ENCODE data around the gene GSX1.
"Not testable (repeated sequence)": the region's sequence is repeated elsewhere in the genome, so short reads cannot be mapped to it uniquely, and the experiment has no call there.

GSX1 gene

GRCh38 chr13:27792393-27793218, at the start of gene GSX1:
Gene GSX1 (plus strand): TSS chr13:27792483. CDS start chr13:27792691, 208 bp downstream.
- peak; percentile 73 for DNase-seq (ENCODE audit: low spot score)

DNA sequence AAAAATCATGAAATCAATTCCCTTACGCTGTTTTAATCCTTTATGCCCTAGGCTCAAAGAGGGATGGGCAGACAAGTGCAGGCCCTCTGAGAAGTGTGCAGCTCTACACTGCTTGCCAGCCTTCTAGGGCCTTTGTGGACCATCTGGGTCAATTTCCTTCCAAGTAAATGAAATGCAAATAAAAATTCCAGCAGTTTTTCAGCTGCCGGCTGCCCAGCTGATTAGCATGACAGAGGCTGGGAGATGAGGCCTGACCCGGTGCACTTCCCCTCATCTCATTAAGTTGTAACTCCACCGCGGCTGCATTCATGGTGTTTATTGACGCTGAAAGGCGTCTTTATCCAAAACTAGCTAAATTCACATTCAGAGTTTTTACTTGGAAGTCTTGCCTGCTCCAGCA, 47.5 kb upstream of the GSX1 start:
- no peak for DNase-seq (ENCODE audit: low spot score)

- no peak for DNase-seq (ENCODE audit: low spot score)
Observed at GRCh38 chr13:27745301-27745700, 47.0 kb upstream of the GSX1 start.

DNA sequence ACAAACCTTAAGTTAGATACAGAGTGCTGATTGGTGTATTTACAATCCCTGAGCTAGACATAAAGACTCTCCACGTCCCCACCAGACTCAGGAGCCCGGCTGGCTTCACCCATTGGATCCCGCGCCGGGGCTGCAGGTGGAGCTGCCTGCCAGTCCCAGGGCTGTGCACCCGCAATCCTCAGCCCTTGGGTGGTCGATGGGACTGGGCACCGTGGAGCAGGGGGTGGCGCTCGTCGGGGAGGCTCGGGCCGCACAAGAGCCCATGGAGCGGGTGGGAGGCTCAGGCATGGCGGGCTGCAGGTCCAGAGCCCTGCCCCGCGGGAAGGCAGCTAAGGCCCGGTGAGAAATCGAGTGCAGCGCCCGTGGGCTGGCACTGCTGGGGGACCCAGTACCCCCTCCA, 44.1 kb upstream of the GSX1 start:
- DNase-seq (ENCODE audit: low spot score), result not testable (repeated sequence)

DNA sequence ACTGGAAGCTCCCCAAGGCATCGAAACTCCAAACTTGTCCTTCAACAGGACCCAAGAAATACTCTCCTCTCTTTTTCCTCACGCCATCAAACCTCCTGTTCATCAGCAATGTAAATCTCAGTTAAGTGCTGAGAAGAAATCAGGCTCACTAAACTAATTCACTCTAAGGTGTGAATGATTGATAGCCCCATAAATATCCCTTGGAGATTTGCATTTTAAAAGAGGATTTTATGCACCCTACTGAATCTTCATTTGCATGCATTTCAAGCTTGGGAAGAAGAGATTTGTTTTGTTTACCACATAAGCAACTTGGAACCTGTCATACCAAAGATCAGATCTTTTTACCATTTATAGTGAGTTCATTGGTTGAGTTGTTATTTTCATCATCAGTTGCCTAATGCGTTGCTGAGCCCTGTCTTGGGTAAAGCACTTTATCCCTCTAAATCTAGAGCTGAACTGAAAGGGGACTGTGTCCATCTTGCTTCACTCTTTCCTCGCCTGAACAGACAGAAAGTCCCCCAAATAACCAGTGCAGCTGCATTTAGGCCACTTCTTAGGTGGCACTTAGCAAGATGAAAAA, 40.2 kb upstream of the GSX1 start:
- no peak for DNase-seq (ENCODE audit: low spot score)

DNA sequence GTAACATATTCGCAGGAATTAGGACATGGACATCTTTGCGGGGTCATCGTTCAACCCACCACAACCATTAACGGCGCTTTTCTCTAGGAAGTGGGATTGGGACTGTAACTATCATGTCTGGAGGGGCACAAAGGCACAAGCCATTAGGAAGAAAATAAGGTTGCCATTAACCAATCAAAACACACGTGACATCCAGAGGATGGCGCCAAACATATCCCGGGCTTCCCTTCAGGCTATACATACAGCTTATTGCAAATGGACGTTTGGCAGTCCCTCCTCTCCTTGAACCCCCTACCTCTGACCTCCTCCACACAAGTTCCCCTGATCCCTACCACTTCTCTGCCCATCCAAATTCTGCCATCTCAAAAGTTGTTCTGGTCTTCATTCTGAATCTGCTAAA, 26.6 kb upstream of the GSX1 start:
- no peak for DNase-seq (ENCODE audit: low spot score)

DNA sequence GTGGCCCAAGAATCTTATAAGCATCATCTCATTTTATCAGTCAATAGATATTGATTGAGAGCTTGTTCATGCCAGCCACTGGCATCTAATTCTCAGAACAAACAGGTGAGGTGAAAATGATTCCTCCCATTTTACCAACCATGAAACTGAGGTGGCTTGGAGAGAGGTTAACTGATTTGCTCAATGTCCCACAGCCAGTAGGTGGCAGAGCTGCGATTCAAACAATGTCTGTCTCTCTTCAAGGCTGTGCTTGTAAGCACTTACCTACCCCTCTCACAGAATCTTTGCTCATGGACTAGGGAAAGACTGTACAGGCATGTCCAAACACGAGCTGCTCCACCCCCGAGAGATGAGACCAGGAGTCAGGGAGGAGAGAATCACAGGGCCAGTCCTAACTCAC, 21.5 kb upstream of the GSX1 start:
- peak; percentile 62 for DNase-seq (ENCODE audit: low spot score)

DNA sequence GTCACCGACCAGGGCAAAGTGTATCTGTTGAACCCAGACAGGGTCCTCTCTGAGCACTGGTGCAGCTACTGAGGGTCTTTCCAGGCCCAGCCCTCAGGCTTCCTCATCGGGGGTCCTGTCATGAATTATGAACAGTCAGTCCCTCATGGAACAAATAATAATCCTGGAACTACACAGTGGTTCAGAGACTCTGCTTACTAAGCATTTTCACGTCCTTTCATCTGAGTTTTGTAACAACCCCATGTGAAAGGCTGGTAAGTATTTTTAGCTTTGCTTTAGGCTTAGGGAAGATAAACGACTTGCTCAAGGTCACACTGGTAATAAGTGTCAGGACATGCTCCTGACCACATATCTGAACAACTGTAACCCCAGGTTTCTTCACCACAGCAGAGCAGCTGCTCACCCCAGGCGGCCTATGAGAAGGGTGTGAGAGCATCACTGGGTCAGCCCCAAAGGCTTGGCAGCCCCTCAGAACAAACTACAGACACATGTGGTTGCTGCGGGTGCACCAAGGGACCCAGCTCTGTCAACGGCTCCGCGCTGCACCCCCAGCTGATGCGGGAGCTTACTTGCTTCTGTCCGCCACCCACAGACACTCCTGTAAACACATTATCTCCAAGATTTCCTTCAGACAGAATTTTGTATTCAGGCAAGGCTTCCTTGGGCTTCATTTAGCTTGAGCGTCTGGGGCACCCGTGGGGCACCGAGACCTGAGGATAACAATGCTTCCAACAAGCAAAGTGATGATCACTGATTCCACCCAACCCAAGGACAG, 19.4 kb upstream of the GSX1 start:
- no peak for DNase-seq (ENCODE audit: low spot score)

DNA sequence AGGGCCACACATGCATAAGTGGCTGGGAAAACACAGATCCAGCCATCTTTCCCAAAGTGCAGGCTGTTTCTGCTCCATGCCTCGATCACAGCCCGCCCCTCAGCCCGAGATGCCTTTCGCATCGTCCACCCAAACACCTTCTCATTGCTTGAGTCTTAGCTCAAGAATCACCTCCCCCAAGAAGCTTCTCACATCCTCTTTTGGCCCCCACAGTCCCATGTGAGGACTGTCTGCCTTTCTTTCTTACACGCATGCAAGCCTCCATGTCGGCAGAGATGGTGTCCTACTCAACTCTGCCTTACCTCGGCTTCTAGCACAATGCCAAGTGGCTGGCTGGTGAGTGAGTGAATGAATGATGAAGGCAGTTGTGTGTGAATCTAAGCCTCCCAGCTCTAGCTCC, 18.1 kb upstream of the GSX1 start:
- DNase-seq (ENCODE audit: low spot score), result no peak

GRCh38 chr13:27774651-27775050, 17.6 kb upstream of the GSX1 start:
- no peak for DNase-seq (ENCODE audit: low spot score)

- DNase-seq (ENCODE audit: low spot score), result peak; percentile 34
Observed at GRCh38 chr13:27775943-27776342, 16.3 kb upstream of the GSX1 start.

DNA sequence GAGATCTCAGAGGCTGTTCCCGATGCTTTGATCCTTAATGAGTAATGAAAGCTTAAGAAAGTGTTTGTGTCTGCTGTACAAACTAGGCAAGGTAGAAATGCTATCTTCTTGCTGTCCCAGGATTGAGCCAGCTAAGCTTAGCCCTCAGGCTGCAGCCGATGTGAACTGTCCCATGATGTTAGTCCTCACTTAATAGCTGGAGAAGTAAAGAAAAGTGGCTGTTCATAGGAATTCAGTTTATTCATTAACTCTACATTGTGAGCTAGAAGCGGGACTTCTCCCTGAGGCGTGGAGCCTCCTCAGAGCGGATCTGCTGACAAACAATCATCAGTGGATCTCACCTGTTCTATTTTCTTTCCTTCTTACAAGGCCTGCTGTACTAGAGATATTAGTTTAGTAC, 10.1 kb upstream of the GSX1 start:
- no peak for DNase-seq (ENCODE audit: low spot score)

- DNase-seq (ENCODE audit: low spot score), result peak; percentile 31
Observed at GRCh38 chr13:27783111-27783510, 9.2 kb upstream of the GSX1 start.

GRCh38 chr13:27788271-27788670, 4.0 kb upstream of the GSX1 start:
- no peak for DNase-seq (ENCODE audit: low spot score)

DNA sequence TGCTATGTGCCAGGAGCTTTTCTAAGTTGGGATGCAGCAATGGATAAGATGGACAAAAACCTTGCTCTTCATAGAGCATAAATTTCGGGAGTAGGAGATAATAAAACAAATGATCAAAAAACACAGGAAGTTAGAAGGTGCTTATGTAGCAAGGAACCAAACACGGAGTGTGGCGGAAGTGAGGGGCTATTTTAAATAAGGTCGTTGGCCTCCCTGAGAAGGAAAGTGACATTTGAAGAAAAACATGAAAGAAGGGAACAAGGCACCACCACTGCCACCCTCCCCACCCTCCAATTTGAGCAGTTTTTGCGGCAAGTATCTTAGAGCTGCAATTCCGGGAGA, 3.2 kb upstream of the GSX1 start:
- no peak for DNase-seq (ENCODE audit: low spot score)

GRCh38 chr13:27789495-27790303, 2.6 kb upstream of the GSX1 start:
- DNase-seq (ENCODE audit: low spot score), result peak; percentile 37

DNA sequence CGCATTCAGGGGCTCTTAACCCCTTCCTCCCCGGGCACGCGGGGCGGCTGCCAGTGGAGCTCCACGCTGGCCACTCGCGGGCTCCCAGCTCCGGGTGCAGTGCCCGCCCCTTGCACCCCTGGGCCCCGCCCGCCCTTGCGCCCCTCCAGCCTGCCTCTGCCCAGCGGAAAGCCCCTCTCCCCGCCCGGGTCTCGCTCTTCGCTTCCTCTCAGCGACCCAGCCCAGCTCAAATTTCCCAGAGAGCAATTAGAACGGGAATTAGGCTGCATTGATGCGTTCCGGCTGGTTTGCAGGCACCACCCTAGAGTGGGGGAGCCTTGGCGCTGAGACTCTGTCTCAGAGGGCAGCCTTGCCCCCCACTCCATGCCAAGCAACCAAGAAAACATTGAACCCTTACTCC, 1.8 kb upstream of the GSX1 start:
- DNase-seq (ENCODE audit: low spot score), result no peak

- DNase-seq (ENCODE audit: low spot score), result no peak
Observed at GRCh38 chr13:27791146-27791900, 960 bp upstream of the GSX1 start.

- DNase-seq (ENCODE audit: low spot score), result no peak
Observed at GRCh38 chr13:27791901-27792392, 336 bp upstream of the GSX1 start.

GRCh38 chr13:27793507-27794367, 1.5 kb downstream of the GSX1 start:
- DNase-seq (ENCODE audit: low spot score), result no peak

GRCh38 chr13:27794368-27794691, 2.0 kb downstream of the GSX1 start:
- DNase-seq (ENCODE audit: low spot score), result no peak

All from HuH-7 (cell line).